OCI-LY1 (cell line): ENCODE results near the gene CTTNBP2.

Source experiments
- EZH2 ChIP-seq: fragments of 200-600 bp; sonication (generic), shearing (Covaris generic); IDR thresholded peaks from 2 replicates; pipeline ENCODE4 v1.8.0; 2017; ENCODE audit warnings: borderline replicate concordance, mixed run types, mild to moderate bottlenecking, antibody characterized with exemption, low read length, moderate library complexity, mixed read lengths
- TF ChIP-seq, protein P1 (sequence below): fragments of 200-600 bp; sonication (generic), shearing (Covaris generic); IDR thresholded peaks from 2 replicates; pipeline ENCODE4 v1.5.1; 2017; ENCODE audit warnings: mild to moderate bottlenecking, antibody characterized with exemption, low read length, moderate library complexity, mixed read lengths

DNA sequence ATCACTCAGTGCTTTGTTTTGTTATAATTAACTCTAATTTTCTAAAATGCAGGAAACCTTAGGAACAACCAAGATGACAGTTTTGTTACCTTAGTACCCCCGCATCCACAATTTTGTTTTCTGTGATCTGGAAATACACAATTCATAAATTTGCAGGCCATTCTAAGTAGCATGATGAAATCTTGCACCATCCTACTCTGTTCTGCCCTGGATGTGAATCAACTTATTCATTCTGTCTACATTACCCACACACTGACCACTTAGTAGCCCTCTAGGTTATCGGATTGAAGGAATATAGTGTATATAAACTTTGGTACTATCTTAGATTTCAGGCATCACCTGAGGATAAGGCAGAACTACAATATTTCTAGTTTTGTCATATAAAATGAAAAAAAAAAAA, 155.9 kb downstream of the CTTNBP2 start:
- TF ChIP-seq, protein P1, sequence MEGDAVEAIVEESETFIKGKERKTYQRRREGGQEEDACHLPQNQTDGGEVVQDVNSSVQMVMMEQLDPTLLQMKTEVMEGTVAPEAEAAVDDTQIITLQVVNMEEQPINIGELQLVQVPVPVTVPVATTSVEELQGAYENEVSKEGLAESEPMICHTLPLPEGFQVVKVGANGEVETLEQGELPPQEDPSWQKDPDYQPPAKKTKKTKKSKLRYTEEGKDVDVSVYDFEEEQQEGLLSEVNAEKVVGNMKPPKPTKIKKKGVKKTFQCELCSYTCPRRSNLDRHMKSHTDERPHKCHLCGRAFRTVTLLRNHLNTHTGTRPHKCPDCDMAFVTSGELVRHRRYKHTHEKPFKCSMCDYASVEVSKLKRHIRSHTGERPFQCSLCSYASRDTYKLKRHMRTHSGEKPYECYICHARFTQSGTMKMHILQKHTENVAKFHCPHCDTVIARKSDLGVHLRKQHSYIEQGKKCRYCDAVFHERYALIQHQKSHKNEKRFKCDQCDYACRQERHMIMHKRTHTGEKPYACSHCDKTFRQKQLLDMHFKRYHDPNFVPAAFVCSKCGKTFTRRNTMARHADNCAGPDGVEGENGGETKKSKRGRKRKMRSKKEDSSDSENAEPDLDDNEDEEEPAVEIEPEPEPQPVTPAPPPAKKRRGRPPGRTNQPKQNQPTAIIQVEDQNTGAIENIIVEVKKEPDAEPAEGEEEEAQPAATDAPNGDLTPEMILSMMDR = no peak
- TF ChIP-seq EZH2 = no peak
